GM12878 (cell line): ENCODE results near the gene SELPLG. TPM values are rescaled to one million over a fixed set of nuclear protein-coding genes. Genes with fewer than 3 reads are reported as not detected.
A peak's percentile ranks its signal among the peaks of the same experiment; 100 is the strongest.

Experiments used
- BACH1 ChIP-seq: fragments of 450-650 bp; IDR thresholded peaks from 2 replicates; pipeline ENCODE4 v1.6.1; 2017; ENCODE audit warnings: mild to moderate bottlenecking, borderline replicate concordance
- CHD1 ChIP-seq: IDR thresholded peaks from 2 replicates; pipeline ENCODE4 v1.6.1; 2012; ENCODE audit warnings: low read depth, low read length, improper control_type of control experiment
- CREB1 ChIP-seq: IDR thresholded peaks from 2 replicates; pipeline ENCODE4 v1.6.1; 2012; ENCODE audit warnings: low read depth, mild to moderate bottlenecking, inconsistent platforms
- E2F8 ChIP-seq: fragments of 450-650 bp; IDR thresholded peaks from 2 replicates; pipeline ENCODE4 v1.6.1; 2018; ENCODE audit warnings: mild to moderate bottlenecking, low read depth, moderate library complexity; ENCODE audit not compliant: partially characterized antibody
- EED ChIP-seq: sonication (generic); IDR thresholded peaks from 2 replicates; pipeline ENCODE4 v1.6.1; 2016; ENCODE audit warnings: antibody characterized with exemption, low read depth
- ELK1 ChIP-seq: IDR thresholded peaks from 2 replicates; pipeline ENCODE4 v1.6.1; 2012; ENCODE audit warnings: low read depth, low read length, improper control_type of control experiment
- HDAC2 ChIP-seq: fragments of 200-600 bp; sonication (generic); IDR thresholded peaks from 2 replicates; pipeline ENCODE4 v1.6.1; 2017
- IRF5 ChIP-seq: fragments of 450-650 bp; IDR thresholded peaks from 2 replicates; pipeline ENCODE4 v1.6.1; 2017; ENCODE audit warnings: borderline replicate concordance
- KLF5 ChIP-seq: fragments of 450-650 bp; IDR thresholded peaks from 2 replicates; pipeline ENCODE4 v1.6.1; 2014; ENCODE audit warnings: mild to moderate bottlenecking; ENCODE audit not compliant: partially characterized antibody
- MAX ChIP-seq: IDR thresholded peaks from 2 replicates; pipeline ENCODE4 v1.6.1; 2012; ENCODE audit warnings: low read depth, low read length, improper control_type of control experiment
- MEF2B ChIP-seq: fragments of 450-650 bp; IDR thresholded peaks from 2 replicates; pipeline ENCODE4 v1.6.1; 2018; ENCODE audit warnings: mild to moderate bottlenecking, moderate library complexity; ENCODE audit not compliant: partially characterized antibody, poor library complexity, severe bottlenecking
- MYC ChIP-seq: IDR thresholded peaks from 2 replicates; pipeline ENCODE4 v1.6.1; 2011; ENCODE audit warnings: mild to moderate bottlenecking, low read length, moderate library complexity, inconsistent platforms; ENCODE audit not compliant: insufficient read depth, insufficient replicate concordance, insufficient read length, severe bottlenecking
- NBN ChIP-seq: fragments of 450-650 bp; IDR thresholded peaks from 2 replicates; pipeline ENCODE4 v1.6.1; 2016
- NFYA ChIP-seq: IDR thresholded peaks from 2 replicates; pipeline ENCODE4 v1.6.1; 2011; ENCODE audit warnings: low read depth, mild to moderate bottlenecking, low read length, improper control_type of control experiment, borderline replicate concordance
- NR2C1 ChIP-seq: fragments of 450-650 bp; IDR thresholded peaks from 2 replicates; pipeline ENCODE4 v1.6.1; 2017; ENCODE audit warnings: antibody characterized with exemption, mild to moderate bottlenecking, moderate library complexity
- NRF1 ChIP-seq: conservative IDR thresholded peaks from 2 replicates; pipeline ENCODE4 v1.6.1; 2011; ENCODE audit warnings: mild to moderate bottlenecking, low read depth, low read length, improper control_type of control experiment
- RB1 ChIP-seq: fragments of 450-650 bp; formaldehyde crosslinking; IDR thresholded peaks from 2 replicates; pipeline ENCODE4 v1.6.1; 2017; ENCODE audit warnings: mild to moderate bottlenecking, borderline replicate concordance
- RCOR1 ChIP-seq: conservative IDR thresholded peaks from 2 replicates; pipeline ENCODE4 v1.6.1; 2012; ENCODE audit warnings: low read depth, low read length, improper control_type of control experiment
- RELA ChIP-seq: fragments of 450-650 bp; IDR thresholded peaks from 2 replicates; pipeline ENCODE4 v1.8.0; 2014; ENCODE audit warnings: borderline replicate concordance; ENCODE audit not compliant: partially characterized antibody
- SMAD5 ChIP-seq: IDR thresholded peaks from 2 replicates; pipeline ENCODE4 v1.6.1; 2016; ENCODE audit warnings: antibody characterized with exemption, low read depth
- SUPT20H ChIP-seq: IDR thresholded peaks from 2 replicates; pipeline ENCODE4 v1.6.1; 2011; ENCODE audit warnings: low read depth, mild to moderate bottlenecking, low read length, moderate library complexity, borderline replicate concordance; ENCODE audit not compliant: control insufficient read depth
- TARDBP ChIP-seq: IDR thresholded peaks from 2 replicates; pipeline ENCODE4 v1.6.1; 2016; ENCODE audit warnings: borderline replicate concordance
- YBX1 ChIP-seq: fragments of 450-650 bp; IDR thresholded peaks from 2 replicates; pipeline ENCODE4 v1.6.1; 2016; ENCODE audit warnings: antibody characterized with exemption
- polyA plus RNA-seq, 11 experiments: library from polyadenylated mRNA; depleted of rRNA in 4 of 11; unstranded in 6 of 11; stranded (reverse) in 5 of 11; fragments of >200 nt; fragmentation: Nextera tagmentation in 4 of 11; fragmentation: Illumina TruSeq in 1 of 11; extraction: Ambion mirVana in 4 of 11; extraction: Trizol in 1 of 11; gene quantifications; 1 replicate in 1 of 11; 2 replicates in 10 of 11; pipeline versions ENCODE4 v1.2.1 to v1.2.3, GENCODE V29; 2011 to 2016; ENCODE audit warnings: inconsistent platforms in 2 of 11, missing spikeins in 2 of 11, low read depth in 1 of 11
- total RNA-seq, 4 experiments: library from RNA; depleted of rRNA in 3 of 4; stranded (reverse); fragments of >200 nt in 3 of 4; fragmentation: Illumina TruSeq in 1 of 4; extraction: Trizol in 1 of 4; gene quantifications; 2 replicates each; pipeline versions ENCODE4 v1.2.1 to v1.2.3, GENCODE V29; 2013 to 2021

The SELPLG gene
- total and polyA plus RNA-seq, 10 of the 15 experiments (the other 5 are each of a cell fraction or from before 2014, with no cell fraction given) = 3.2 to 32.3 (median 23.9) TPM

GRCh38 chr12:108635201-108635996 is 1.7 kb upstream of the SELPLG start (continued):
- TF ChIP-seq ELK1 = no peak
- TF ChIP-seq BACH1 = peak; percentile 58; the same call in 1 of the 2 replicates
- TF ChIP-seq NFYA = no peak
- TF ChIP-seq RELA = no peak
- TF ChIP-seq NBN = peak; percentile 89; the same call in 1 of the 2 replicates
- TF ChIP-seq EED = peak; percentile 83
- peak; percentile 88 for TF ChIP-seq SMAD5
- TF ChIP-seq HDAC2 = no peak
- TF ChIP-seq CREB1 = no peak; the same call in 1 of the 2 replicates
- peak; percentile 81 for TF ChIP-seq MEF2B
- no peak for TF ChIP-seq TARDBP
- peak; percentile 48; the same call in 1 of the 2 replicates for TF ChIP-seq RB1
- no peak for TF ChIP-seq E2F8
- TF ChIP-seq NRF1 = no peak
- TF ChIP-seq SUPT20H = no peak
- no peak for TF ChIP-seq NR2C1
- 0 out of 2 replicates have a peak, but pooled peaks have one; percentile 40 for TF ChIP-seq RCOR1
- TF ChIP-seq MAX = peak; percentile 38; the same call in 1 of the 2 replicates
- TF ChIP-seq MYC = no peak
- TF ChIP-seq IRF5 = no peak
- peak; percentile 53 for TF ChIP-seq KLF5
- TF ChIP-seq YBX1 = no peak
- 0 out of 2 replicates have a peak, but pooled peaks have one; percentile 84 for TF ChIP-seq CHD1
